ENCODE data around the gene PSMA6. TPM values are rescaled to one million over a fixed set of nuclear protein-coding genes. Genes with fewer than 3 reads are reported as not detected.

The PSMA6 gene
- total and polyA plus RNA-seq, 2 of the 8 experiments (the other 6 are each of a cell fraction or from before 2014, with no cell fraction given), result 180 to 238 TPM

DNA sequence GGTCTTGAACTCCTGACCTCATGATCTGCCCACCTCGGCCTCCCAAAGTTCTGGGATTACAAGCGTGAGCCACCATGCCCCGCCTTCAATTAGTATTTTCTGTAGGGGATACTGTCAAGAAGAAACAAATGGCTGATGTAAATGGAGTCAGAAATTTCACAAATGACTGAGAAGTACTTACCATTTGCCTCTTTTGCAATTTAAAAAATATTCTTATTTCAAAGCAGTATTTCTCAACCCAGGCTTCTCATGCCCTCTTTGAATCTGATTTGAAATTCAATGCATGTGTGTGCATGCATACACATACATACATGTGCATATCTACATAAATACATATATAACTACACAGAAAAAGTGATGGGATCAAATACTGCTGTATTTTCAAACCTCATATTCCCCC, 4.4 kb downstream of the PSMA6 start:
- ChIA-PET POLR2A (ENCODE audit: partially characterized antibody) (interaction anchor here (0.6 to 0.9 kb wide), 4 partner anchors 10 to 257 kb away, joined by 3 read pairs; no protein-coding TSS in a partner anchor), CTCF (ENCODE audit: partially characterized antibody) (interaction anchor here (0.6 to 0.9 kb wide), 3 partner anchors 81 to 1274 kb away, joined by 3 to 5 read pairs (median 4); no protein-coding TSS in a partner anchor)
- Histone ChIP-seq H3K36me3 (ENCODE audit: control insufficient read depth in 2 of 4, insufficient read depth in 4 of 4, low read length in 3 of 4) (peaks cover 0 to 5% (median 0%) of the 10 kb centered on the region in 4 experiments; a peak in 1 of 8 replicates), H3K9me3 (ENCODE audit: insufficient read depth in 2 of 2, low read depth in 1 of 2, low read length in 1 of 2) (no peaks in the 10 kb centered on the region), H3K18ac (ENCODE audit: extremely low read depth, low read length) (no peak overlapping the region), H2AK5ac (ENCODE audit: low read depth, low read length) (no peak overlapping the region), H3K23me2 (ENCODE audit: low read depth, low read length) (peaks cover 6% of the 10 kb centered on the region), H3K79me1 (ENCODE audit: low read depth, low read length) (no peaks in the 10 kb centered on the region; the same call in 1 of the 2 replicates), H3K27me3 (replicated peaks in 1 of 4; ENCODE audit: control insufficient read depth in 3 of 4, extremely low read depth in 1 of 4, insufficient read depth in 3 of 4, low read length in 3 of 4) (no peaks in the 10 kb centered on the region), H3K4me2 (ENCODE audit: insufficient read depth in 1 of 2, low read depth in 2 of 2, low read length in 2 of 2) (no peak overlapping the region), H4K5ac (ENCODE audit: insufficient read length, low read depth, low read length) (no peak overlapping the region), H2BK5ac (ENCODE audit: low read depth, low read length) (no peak overlapping the region), H3K4me1 (replicated peaks in 1 of 4; ENCODE audit: control insufficient read depth in 3 of 4, insufficient read depth in 4 of 4, low read length in 3 of 4) (no peaks in the 10 kb centered on the region), H3K4me3 (ENCODE audit: extremely low read depth in 1 of 4, insufficient read depth in 2 of 4, low read depth in 3 of 4, low read length in 4 of 4) (no peak overlapping the region), H3K27ac (ENCODE audit: low read depth, low read length) (no peak overlapping the region), H3K14ac (ENCODE audit: insufficient read length) (no peak overlapping the region), H4K91ac (replicated peaks; ENCODE audit: insufficient read length, low read length) (no peak overlapping the region), H2BK120ac (replicated peaks; ENCODE audit: low read depth, low read length) (no peak overlapping the region), H3K79me2 (ENCODE audit: control insufficient read depth in 1 of 2, insufficient read depth in 2 of 2, low read length in 2 of 2) (peaks cover 34 to 91% of the 10 kb centered on the region in 2 experiments), H4K20me1 (replicated peaks in 1 of 2; ENCODE audit: control insufficient read depth in 1 of 2, insufficient read depth in 2 of 2, low read length in 2 of 2) (peaks cover 2% of the 10 kb centered on the region in 2 experiments), H3K4ac (replicated peaks; ENCODE audit: insufficient read length, low read depth, low read length) (no peak overlapping the region), H2BK12ac (ENCODE audit: low read depth, low read length) (no peak overlapping the region), H2BK15ac (ENCODE audit: low read length) (no peak overlapping the region), H2AFZ (ENCODE audit: low read length) (no peak overlapping the region), H4K8ac (ENCODE audit: extremely low read depth, insufficient read depth, low read length) (no peak overlapping the region), H2BK20ac (ENCODE audit: low read length) (no peak overlapping the region), H3K9ac (replicated peaks in 1 of 4; ENCODE audit: extremely low read depth in 1 of 4, low read depth in 3 of 4, low read length in 3 of 4) (no peak overlapping the region), H3K56ac (replicated peaks; ENCODE audit: insufficient read length, low read depth, low read length) (no peak overlapping the region), H3K23ac (ENCODE audit: insufficient read length) (no peak overlapping the region)
- FAIRE-seq (no peak), DNase-seq (ENCODE audit: low read depth in 1 of 2, low spot score in 2 of 2) (no peak)
- TF ChIP-seq CTBP2 (IDR thresholded peaks at IDR 0.05; ENCODE audit: borderline replicate concordance, insufficient read depth, insufficient read length, low read length), result no peak
- no peak for TF ChIP-seq BCL11A (IDR thresholded peaks at IDR 0.05; ENCODE audit: low read depth in 2 of 2, low read length in 2 of 2)
- TF ChIP-seq TAF1 (IDR thresholded peaks at IDR 0.05; ENCODE audit: low read depth, low read length), result no peak
- 82% methylated on average over 3 of the region's 3 CpGs; no CpG with 5 or more reads in 1 of the 2 experiments for WGBS, 2 experiments (ENCODE audit: extremely low coverage in 1 of 2, insufficient coverage in 1 of 2, insufficient read length in 1 of 2, insufficient replicate concordance in 2 of 2, low coverage in 1 of 2, low lambda C conversion rate in 2 of 2, missing lambda C conversion rate in 1 of 2)
